GM08714 (cell line): ENCODE results near the gene CCNC.

Source experiments
- H3K4me3 ChIP-seq: fragments of 200-500 bp; sonication (Bioruptor generic); 2 replicates; pipeline ENCODE4 v1.5.1; 2014; ENCODE audit warnings: mild to moderate bottlenecking, low read length, inconsistent platforms
- ZNF274 ChIP-seq: IDR thresholded peaks from 2 replicates; pipeline ENCODE4 v1.6.1; 2012; ENCODE audit warnings: mild to moderate bottlenecking, low read depth, low read length

Gene CCNC

DNA sequence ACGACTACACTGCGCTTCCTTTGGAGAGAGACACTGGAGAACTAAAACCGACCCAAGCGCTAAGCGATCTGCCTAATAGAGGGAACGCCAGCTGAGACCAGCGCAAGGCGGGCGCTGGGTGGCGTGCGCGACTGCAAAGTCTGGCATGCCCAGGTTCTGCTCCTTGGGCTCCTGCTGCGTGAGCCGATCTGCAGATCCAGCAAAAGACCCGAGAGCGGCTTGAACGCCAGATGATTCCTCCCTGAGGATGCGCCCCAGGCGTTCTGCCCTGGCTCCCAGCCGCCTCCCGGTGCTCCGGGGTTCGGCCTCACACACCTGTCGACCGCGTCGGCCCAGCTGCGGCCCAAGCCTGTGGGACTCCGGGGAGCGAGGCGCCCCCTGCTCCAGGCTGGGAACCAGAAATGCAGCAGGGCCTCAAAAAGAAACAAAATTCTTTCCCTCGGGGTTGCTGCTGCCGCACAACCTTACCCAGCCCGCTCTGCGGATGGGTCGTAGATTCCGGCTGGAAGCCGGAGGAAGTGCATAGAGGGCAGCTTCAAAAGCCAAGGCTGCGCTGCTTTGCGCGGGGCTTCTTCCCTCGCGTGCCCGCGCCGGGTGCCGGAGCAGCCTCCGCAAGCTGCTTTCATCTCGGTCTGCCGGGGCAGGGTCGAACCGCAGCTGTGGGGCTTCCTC is 20.3 kb upstream of the CCNC start:
- no peak for TF ChIP-seq ZNF274
- peak overlapping the region; percentile 52; the same call in 1 of the 2 replicates for H3K4me3 ChIP-seq

DNA sequence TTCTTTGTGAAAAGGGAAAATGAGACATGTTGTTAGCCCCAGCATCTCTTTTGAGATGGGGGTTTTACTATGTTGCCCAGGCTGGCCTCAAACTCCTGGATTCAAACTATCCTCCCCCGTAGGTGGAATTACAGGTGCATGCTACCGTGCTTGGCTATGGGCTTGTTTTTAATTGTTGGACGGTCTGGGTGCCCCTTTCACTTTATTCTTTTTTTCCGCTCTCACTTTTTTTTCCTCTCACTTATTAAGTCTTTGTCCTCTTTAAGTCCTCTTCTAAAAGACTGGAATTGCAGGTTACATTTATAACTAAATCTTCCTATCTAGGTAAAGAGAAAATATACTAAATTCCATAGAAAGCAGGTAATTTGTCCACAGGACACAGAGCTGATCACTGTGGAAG is 19.3 kb upstream of the CCNC start:
- no peak for TF ChIP-seq ZNF274
- no peak overlapping the region for H3K4me3 ChIP-seq

DNA sequence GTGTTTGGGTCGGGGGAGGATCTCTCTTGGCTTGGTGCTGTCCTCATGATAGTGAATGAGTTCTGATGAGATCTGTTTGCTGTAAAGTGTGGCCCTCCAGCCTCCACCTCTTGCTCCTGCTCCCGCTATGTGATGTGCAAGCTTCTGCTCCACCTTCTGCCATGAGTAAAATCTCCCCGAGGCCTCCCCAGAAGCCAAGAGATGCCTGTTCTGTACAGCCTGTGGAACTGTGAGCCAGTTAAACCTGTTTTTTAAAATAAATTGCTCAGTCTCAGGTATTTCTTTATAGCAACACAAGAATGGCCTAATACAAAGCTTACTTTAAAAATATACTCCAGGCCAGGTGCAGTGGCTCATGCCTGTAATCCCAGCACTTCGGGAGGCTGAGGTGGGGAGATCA is 11.3 kb upstream of the CCNC start:
- no peak for TF ChIP-seq ZNF274
- H3K4me3 ChIP-seq, result no peak overlapping the region

DNA sequence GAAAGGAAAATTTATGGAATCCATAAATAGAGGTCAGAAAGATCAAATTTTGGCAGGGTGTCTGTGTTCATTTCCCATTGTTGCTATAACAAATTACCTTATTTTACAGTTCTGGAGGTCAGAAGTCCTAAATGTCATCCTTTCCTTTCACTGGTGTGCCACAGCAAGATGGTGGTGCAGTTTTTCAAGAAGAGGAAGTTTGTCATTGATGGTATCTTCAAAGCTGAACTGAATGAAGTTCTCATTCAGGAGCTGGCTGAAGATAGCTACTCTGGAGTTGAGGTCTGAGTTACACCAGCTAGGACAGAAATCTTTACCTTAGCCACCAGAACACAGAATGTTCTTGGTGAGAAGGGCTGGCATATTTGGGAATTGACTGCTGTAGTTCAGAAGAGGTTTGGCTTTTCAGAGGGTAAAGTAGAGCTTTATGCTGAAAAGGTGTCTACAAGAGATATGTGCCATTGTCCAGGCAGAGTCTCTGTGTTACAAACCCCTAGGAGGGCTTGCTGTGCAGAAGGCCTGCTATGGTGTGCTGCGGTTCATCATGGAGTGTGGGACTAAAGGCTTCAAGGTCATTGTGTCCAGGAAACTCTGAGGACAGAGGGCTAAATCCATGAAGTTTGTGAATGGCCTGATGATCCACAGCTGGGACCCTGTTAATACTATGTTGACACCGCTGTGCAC is 7.2 kb upstream of the CCNC start:
- no peak overlapping the region for H3K4me3 ChIP-seq
- TF ChIP-seq ZNF274, result no peak

DNA sequence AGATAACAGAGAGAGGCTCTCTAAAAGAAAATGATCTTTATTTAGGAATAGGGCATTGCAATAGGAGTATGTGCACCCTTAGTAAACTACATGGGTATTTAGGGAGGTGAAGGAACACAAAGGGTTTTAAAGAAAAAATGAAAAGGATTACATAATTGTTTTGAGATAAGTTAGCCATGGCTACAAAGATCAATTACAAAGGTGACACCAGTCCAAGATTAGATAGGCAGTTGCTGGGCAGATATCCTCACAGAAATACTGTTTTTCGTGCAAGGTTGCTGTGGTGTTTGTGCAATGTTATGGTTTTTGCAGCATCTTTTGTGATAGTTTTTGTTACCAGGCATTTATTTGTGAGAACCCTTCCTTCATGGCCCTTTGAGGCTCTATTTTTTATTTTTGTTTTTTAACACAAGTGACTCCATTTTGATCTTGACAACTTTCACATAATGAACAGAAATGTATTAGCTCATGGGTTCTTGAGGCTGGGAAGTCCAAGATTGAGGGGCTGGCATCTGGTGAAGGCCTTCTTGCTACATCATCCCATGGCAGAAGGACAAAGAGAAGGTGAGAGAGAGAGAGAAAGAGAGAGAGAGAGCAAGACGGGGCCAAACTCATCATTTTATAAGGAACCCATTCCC is 5.6 kb upstream of the CCNC start:
- no peak overlapping the region for H3K4me3 ChIP-seq
- TF ChIP-seq ZNF274, result no peak

DNA sequence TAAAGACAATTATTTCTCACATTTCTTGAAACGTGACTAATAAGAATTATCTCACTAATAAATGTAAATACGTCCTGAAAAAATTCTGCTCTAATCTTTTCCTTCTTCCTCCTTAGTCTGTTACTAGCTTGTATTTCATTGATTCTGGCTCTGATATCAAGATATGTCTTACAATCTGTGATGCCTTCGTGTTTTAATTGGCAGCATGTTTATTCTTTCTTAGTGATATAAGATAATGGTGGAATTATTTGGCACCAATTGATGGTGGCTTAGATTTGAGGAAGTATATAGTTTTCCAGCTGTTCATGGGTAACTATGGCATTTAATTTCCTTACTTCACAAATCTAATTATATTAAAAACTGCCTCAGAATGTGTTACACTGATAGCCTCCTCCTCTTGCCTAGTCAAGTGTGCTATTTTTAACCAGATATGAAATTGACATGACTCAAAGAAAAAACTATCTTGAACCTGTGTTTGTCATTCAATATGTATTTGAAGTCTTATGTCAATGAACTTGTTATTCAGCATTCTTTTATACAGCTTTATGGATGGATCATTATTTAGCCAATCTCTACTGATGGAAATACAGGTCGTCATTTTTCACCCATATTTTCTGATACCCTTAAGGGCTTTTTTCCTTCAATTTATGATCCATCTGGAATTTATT is 5.3 kb downstream of the CCNC start:
- no peak overlapping the region for H3K4me3 ChIP-seq
- TF ChIP-seq ZNF274, result no peak

DNA sequence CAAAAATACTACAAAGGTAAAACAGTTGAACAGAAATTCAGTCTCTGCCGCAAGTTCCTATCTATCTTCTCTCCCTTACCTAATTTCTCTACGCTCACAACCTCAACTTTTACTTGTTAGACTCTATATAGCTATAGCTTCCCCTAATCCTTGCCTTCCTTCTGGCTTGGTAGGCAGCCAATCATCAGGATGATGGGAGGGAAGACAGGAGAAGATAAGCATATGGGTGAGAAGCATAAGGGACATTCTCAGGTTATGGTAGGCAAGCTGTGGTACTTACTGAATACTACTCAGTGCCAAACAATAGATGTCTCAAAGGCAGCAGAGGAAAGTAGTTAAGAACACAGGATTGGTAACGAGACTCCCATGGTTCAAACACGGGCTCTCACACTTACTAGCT is 7.8 kb downstream of the CCNC start:
- no peak overlapping the region for H3K4me3 ChIP-seq
- TF ChIP-seq ZNF274, result no peak

DNA sequence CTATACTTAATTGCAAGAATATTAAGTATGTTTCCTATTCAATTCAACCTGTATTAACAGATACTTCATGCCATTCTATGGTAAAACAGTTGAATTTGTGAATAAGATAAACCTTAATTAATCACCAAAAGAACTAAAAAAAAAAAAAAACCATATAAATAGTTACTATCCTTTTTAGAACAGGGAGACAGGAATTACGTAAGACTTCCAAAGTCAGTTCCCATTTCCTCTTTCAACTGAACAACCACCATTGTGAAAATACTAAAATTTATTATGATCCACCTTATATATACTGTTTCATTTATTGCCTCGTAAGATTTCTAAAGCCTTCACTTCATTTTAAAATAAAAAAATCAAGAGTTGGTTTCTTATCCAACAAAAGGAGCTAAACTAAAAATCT is 9.4 kb downstream of the CCNC start:
- no peak for TF ChIP-seq ZNF274
- H3K4me3 ChIP-seq, result no peak overlapping the region

DNA sequence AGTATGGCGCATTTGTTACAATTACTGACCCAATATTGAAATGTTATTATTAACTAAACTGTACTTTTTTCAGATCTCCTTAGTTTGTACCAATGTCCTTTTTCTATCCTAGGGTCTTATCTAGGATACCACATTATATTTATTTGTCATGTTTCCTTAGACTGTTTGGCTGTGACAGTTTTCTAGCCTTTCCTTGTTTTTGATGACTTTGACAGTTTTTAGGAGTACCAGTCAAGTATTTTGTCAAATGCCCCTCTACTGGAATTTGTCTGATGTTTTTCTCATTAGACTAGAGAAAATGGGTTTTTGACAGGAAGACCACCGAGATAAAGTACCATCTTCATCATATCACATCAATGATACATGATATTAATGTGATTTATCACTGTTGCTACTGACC is 14.6 kb downstream of the CCNC start:
- no peak for TF ChIP-seq ZNF274
- no peak overlapping the region for H3K4me3 ChIP-seq

DNA sequence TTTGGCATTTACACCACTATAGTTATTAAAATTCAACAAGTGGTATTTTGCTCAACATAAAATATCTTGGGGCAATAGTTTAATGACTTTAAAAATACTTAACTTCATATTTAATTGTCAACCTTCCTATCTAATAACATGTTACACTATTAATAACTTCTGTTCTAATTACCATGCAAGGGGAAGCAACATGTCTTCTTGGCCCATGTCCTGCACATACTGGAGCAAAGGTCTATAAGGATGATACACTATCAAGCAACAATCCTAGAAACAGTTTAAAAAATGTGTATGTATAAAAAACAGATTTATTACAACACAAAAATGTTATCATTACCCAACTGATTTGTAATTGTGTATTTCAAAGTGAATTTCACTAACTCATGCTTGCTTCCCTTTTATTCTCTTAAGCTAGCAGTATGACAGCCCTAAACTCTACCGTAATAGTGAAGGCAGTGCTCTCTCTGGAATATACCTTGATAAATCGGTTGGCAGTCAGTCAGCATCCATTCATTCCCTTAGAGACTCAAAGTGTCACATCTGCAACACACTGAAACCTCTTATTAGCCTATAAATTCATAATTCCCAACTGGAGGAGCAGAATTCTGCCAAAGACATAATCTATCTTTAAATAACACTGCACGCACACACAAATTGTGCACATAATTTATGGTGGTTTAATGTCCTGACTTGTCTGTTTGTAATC is 18.3 kb downstream of the CCNC start:
- no peak for TF ChIP-seq ZNF274
- no peak overlapping the region for H3K4me3 ChIP-seq

DNA sequence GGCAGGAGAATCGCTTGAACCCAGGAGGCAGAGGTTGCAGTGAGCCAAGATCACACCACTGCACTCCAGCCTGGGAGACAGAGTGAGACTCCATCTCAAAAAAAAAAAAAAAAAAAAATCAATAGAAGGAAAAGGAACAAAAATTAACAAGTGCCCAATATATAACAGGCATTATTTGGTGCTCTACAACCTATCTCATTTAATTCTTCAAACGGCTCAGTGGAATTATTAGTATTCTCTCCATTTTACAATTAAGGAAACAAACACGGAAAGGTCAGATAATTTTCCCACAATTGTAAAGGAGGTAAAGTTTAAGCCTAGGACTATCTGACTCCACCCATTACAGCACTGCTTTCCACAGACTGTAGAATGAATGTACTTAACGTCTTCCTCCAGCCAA is 19.8 kb downstream of the CCNC start:
- no peak for TF ChIP-seq ZNF274
- H3K4me3 ChIP-seq, result no peak overlapping the region

DNA sequence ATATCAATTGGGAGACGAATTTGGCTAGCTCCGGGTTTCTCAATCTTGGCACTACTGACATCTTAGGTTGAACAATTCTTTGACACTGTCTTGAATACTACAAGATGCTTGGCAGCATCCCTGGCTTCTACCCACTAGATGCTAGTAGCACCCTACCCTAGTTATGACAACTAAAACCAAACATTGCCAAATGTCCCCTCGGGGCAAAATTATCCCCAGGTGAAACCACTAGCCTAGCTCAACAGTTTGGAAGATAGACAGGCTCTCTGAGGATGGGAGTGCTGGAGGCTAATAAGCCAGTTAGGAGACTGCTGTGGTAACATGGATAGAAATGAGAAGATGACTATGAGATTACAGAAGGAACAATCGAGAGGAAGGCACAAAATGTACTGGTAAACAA is 20.9 kb downstream of the CCNC start:
- H3K4me3 ChIP-seq, result no peak overlapping the region
- no peak for TF ChIP-seq ZNF274

DNA sequence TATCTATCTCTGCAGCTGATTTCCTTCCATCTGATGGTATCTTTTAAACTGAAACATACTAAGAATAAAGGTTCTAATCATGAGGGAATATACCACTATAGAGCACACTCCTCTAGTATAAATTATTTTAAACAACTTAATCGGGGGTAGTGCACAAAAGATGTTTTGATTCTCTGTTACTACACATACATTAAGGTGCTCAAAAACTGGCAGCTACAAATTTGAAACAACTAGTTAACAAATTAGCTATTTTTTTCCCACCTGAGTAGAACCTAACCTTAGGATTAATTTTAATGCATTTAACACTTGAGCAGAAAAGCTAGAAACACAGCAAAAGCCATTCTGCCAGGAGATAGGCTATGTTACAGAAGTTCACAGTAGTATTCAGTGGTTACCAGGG is 23.0 kb downstream of the CCNC start:
- TF ChIP-seq ZNF274, result no peak
- H3K4me3 ChIP-seq, result no peak overlapping the region

DNA sequence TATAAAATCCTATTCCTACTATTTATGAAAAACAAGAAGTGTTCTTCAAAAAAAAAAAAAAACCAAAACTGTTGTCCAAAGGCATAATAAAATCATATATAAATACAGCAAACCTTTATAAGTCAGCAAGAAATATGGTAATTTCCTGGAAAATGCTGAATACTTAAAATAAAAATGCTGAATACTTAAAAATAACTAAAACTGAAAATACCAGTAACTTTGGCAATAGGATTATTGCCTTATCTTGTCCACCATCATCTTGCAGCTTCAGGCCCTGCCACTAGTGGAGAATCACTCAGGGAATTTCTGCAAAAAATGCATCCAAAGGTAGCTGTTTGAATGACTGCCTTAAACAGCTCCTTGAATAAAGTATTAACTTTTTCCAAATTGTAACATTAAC is 24.5 kb downstream of the CCNC start:
- H3K4me3 ChIP-seq, result no peak overlapping the region
- no peak for TF ChIP-seq ZNF274
